ENCODE measurements around the gene LILRA2. TPM values are rescaled to one million over a fixed set of nuclear protein-coding genes. Genes with fewer than 3 reads are reported as not detected.
"Not testable (repeated sequence)": the region's sequence is repeated elsewhere in the genome, so short reads cannot be mapped to it uniquely, and the experiment has no call there.

The LILRA2 gene
- total RNA-seq, 1 experiment from 2014 or later = not detected

- DNase-seq (ENCODE audit: low spot score) = no peak
These were observed 35.8 kb downstream of the LILRA2 start for GRCh38 chr19:54609356-54609791.

- no peak for DNase-seq (ENCODE audit: low spot score)
These were observed 38.8 kb downstream of the LILRA2 start for GRCh38 chr19:54612428-54612827.

GRCh38 chr19:54614726-54615125 lies 41.1 kb downstream of the LILRA2 start:
- DNase-seq (ENCODE audit: low spot score) = no peak

GRCh38 chr19:54616057-54616456 lies 42.5 kb downstream of the LILRA2 start:
- no peak for DNase-seq (ENCODE audit: low spot score)

GRCh38 chr19:54616821-54617560 lies 43.4 kb downstream of the LILRA2 start:
- no peak for DNase-seq (ENCODE audit: low spot score)

GRCh38 chr19:54620464-54620863 lies 46.9 kb downstream of the LILRA2 start:
- no peak for DNase-seq (ENCODE audit: low spot score)

- DNase-seq (ENCODE audit: low spot score) = no peak
These were observed 48.8 kb downstream of the LILRA2 start for GRCh38 chr19:54622431-54622830.

- DNase-seq (ENCODE audit: low spot score) = not testable (repeated sequence)
These were observed 50.6 kb downstream of the LILRA2 start for GRCh38 chr19:54624234-54624633.

- DNase-seq (ENCODE audit: low spot score) = not testable (repeated sequence)
These were observed 51.5 kb downstream of the LILRA2 start for GRCh38 chr19:54624934-54625730.

- DNase-seq (ENCODE audit: low spot score) = no peak
These were observed 53.2 kb downstream of the LILRA2 start for GRCh38 chr19:54626757-54627156.

- DNase-seq (ENCODE audit: low spot score) = not testable (repeated sequence)
These were observed 54.3 kb downstream of the LILRA2 start for GRCh38 chr19:54627912-54628311.

GRCh38 chr19:54630262-54630661 lies 56.7 kb downstream of the LILRA2 start, which contains the start of gene LILRB1:
TSS of gene LILRB1 (plus strand) at chr19:54630484. CDS start at chr19:54631074, 590 bp downstream.
- not testable (repeated sequence) for DNase-seq (ENCODE audit: low spot score)

- DNase-seq (ENCODE audit: low spot score) = no peak
These were observed 57.2 kb downstream of the LILRA2 start for GRCh38 chr19:54630782-54631181.

GRCh38 chr19:54631489-54632337 lies 58.1 kb downstream of the LILRA2 start:
- DNase-seq (ENCODE audit: low spot score) = not testable (repeated sequence)

GRCh38 chr19:54632517-54632916 lies 58.9 kb downstream of the LILRA2 start:
- DNase-seq (ENCODE audit: low spot score) = not testable (repeated sequence)

GRCh38 chr19:54633401-54633800 lies 59.8 kb downstream of the LILRA2 start:
- DNase-seq (ENCODE audit: low spot score) = no peak

- not testable (repeated sequence) for DNase-seq (ENCODE audit: low spot score)
These were observed 62.5 kb downstream of the LILRA2 start for GRCh38 chr19:54636081-54636480.

GRCh38 chr19:54638683-54639082 lies 65.1 kb downstream of the LILRA2 start:
- no peak for DNase-seq (ENCODE audit: low spot score)
